Kidney epithelial cell (primary cell): Measurements from ENCODE around the gene RSBN1L. TPM values are rescaled to one million over a fixed set of nuclear protein-coding genes. Genes with fewer than 3 reads are reported as not detected.

Source experiments
- DNase-seq: peaks from one replicate; pipeline ENCODE4 v3.0.0-alpha.2; 2010; ENCODE audit warnings: low read depth
- H3K27me3 ChIP-seq: 2 replicates; pipeline ENCODE4 v1.6.0; 2011; ENCODE audit warnings: low read length; ENCODE audit not compliant: control insufficient read depth, insufficient read depth
- H3K36me3 ChIP-seq: 2 replicates; pipeline ENCODE4 v1.5.1; 2011; ENCODE audit warnings: low read length; ENCODE audit not compliant: control insufficient read depth, insufficient read depth
- H3K4me3 ChIP-seq: 2 replicates; pipeline ENCODE4 v1.5.1; 2011; ENCODE audit warnings: low read depth, mild to moderate bottlenecking, control low read depth, low read length
- total RNA-seq: library from RNA; depleted of rRNA; stranded (reverse); fragments of >200 nt; gene quantifications from 2 replicates; pipeline ENCODE4 v1.2.3, GENCODE V29; 2015
- TF ChIP-seq, protein P1 (sequence below): IDR thresholded peaks from 2 replicates; pipeline ENCODE4 v1.5.1; 2011; ENCODE audit warnings: mild to moderate bottlenecking, moderate library complexity, low read length, control low read depth, inconsistent platforms; ENCODE audit not compliant: insufficient read depth, poor library complexity, severe bottlenecking

The RSBN1L gene
- total RNA-seq, 1 donor from 2014 or later = 8.7 TPM

GRCh38 chr7:77811516-77812289 is 115.4 kb downstream of the RSBN1L start:
- no peak for DNase-seq
- no peak overlapping the region for H3K4me3 ChIP-seq
- H3K27me3 ChIP-seq = no peaks in the 10 kb centered on the region
- TF ChIP-seq, protein P1, sequence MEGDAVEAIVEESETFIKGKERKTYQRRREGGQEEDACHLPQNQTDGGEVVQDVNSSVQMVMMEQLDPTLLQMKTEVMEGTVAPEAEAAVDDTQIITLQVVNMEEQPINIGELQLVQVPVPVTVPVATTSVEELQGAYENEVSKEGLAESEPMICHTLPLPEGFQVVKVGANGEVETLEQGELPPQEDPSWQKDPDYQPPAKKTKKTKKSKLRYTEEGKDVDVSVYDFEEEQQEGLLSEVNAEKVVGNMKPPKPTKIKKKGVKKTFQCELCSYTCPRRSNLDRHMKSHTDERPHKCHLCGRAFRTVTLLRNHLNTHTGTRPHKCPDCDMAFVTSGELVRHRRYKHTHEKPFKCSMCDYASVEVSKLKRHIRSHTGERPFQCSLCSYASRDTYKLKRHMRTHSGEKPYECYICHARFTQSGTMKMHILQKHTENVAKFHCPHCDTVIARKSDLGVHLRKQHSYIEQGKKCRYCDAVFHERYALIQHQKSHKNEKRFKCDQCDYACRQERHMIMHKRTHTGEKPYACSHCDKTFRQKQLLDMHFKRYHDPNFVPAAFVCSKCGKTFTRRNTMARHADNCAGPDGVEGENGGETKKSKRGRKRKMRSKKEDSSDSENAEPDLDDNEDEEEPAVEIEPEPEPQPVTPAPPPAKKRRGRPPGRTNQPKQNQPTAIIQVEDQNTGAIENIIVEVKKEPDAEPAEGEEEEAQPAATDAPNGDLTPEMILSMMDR = no peak
- no peaks in the 10 kb centered on the region for H3K36me3 ChIP-seq

DNA sequence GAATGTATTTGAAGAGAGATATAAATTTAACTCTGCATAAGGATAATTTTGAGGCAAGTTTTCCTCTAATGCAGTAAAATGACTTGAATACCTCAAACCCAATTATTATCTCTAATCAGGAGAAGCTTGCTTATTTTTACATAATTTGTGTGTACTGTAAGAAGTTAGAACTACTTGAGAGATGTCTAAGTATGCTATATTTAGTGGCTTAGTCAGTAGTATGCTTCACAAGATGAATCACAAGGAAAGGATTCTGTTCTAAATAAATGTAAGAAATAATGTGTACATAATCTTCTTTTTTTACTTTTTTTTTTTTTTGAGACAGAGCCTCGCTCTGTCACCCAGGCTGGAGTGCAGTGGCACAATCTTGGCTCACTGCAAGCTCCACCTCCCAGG is 116.0 kb downstream of the RSBN1L start:
- DNase-seq = no peak
- H3K4me3 ChIP-seq = no peak overlapping the region
- TF ChIP-seq, protein P1 = no peak
- H3K27me3 ChIP-seq = no peaks in the 10 kb centered on the region
- H3K36me3 ChIP-seq = no peaks in the 10 kb centered on the region

GRCh38 chr7:77813180-77813579 is 116.9 kb downstream of the RSBN1L start:
- no peaks in the 10 kb centered on the region for H3K27me3 ChIP-seq
- DNase-seq = no peak
- no peaks in the 10 kb centered on the region for H3K36me3 ChIP-seq
- TF ChIP-seq, protein P1 = no peak
- no peak overlapping the region for H3K4me3 ChIP-seq

- no peak overlapping the region for H3K4me3 ChIP-seq
- H3K36me3 ChIP-seq = no peaks in the 10 kb centered on the region
- TF ChIP-seq, protein P1 = no peak
- no peak for DNase-seq
- no peaks in the 10 kb centered on the region for H3K27me3 ChIP-seq
These were observed 122.8 kb downstream of the RSBN1L start for GRCh38 chr7:77819021-77819420.

- no peak overlapping the region for H3K4me3 ChIP-seq
- TF ChIP-seq, protein P1 = no peak
- DNase-seq = no peak
- H3K27me3 ChIP-seq = no peaks in the 10 kb centered on the region
- H3K36me3 ChIP-seq = no peaks in the 10 kb centered on the region
These were observed 124.7 kb downstream of the RSBN1L start for GRCh38 chr7:77820967-77821366.

DNA sequence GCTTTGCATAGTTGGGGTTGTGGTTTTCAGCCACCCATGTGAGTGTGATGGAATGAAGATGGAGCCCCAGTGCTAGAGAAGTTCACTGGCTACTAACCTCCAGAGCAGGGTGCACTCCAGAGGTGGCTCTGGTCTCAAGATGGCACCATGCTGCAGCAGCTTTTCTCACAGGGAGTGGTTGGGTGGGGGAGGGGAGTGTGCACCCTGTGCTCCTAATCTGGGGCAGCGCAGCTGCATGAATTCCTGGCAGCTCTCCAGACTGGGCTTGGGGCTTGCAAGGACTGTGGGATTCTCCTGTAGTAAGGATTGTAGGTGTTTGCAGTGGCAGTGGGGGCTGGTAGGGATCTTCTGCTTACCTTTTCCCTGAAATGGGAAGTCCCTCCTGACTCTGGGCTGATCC is 126.0 kb downstream of the RSBN1L start:
- TF ChIP-seq, protein P1 = no peak
- H3K4me3 ChIP-seq = no peak overlapping the region
- H3K36me3 ChIP-seq = no peaks in the 10 kb centered on the region
- no peak for DNase-seq
- no peaks in the 10 kb centered on the region for H3K27me3 ChIP-seq
